Tibial artery (tissue), 4 donors: ENCODE results near the gene BAHCC1.

Experiments used
- DNase-seq, 2 donors: peaks; one replicate each; pipeline ENCODE4 v3.0.0-alpha.2; 2019
- H3K27ac ChIP-seq, 2 donors: fragments of 200-600 bp; sonication (generic) in 1 of 2; 1 replicate in 1 of 2; 2 replicates in 1 of 2; pipeline ENCODE4 v1.5.1; 2018 to 2019; ENCODE audit warnings: mild to moderate bottlenecking in 1 of 2
- H3K27me3 ChIP-seq, 2 donors: fragments of 200-600 bp; sonication (generic) in 1 of 2; one replicate each; pipeline versions ENCODE4 v1.5.1 to v1.6.0; 2016 to 2019
- H3K36me3 ChIP-seq, 3 donors: fragments of 200-600 bp; sonication (generic) in 2 of 3; one replicate each; pipeline ENCODE4 v1.5.1; 2016 to 2019; ENCODE audit warnings: mild to moderate bottlenecking in 2 of 3
- H3K4me1 ChIP-seq, 4 donors: fragments of 200-600 bp; sonication (generic) in 2 of 4; 1 replicate in 3 of 4; 2 replicates in 1 of 4; pipeline ENCODE4 v1.5.1; 2016 to 2019
- H3K4me3 ChIP-seq, 2 donors: fragments of 200-600 bp; sonication (generic) in 1 of 2; 1 replicate in 1 of 2; 2 replicates in 1 of 2; pipeline ENCODE4 v1.5.1; 2018 to 2019; ENCODE audit warnings: mild to moderate bottlenecking in 2 of 2
- H3K9me3 ChIP-seq, 3 donors: fragments of 200-600 bp; sonication (generic) in 1 of 3; one replicate each; pipeline ENCODE4 v1.5.1; 2016 to 2019
- intact Hi-C: fragments of 100-400 bp; cut with DNase I; formaldehyde crosslinking; loops from one replicate; pipeline ENCODE4 v1.15.0; 2023; ENCODE audit warnings: low total_unique reads
- TF ChIP-seq, protein P1 (sequence below), 2 experiments: fragments of 200-600 bp in 1 of 2; fragments of 450-650 bp in 1 of 2; IDR thresholded peaks; one replicate each; pipeline ENCODE4 v1.5.1; 2017 to 2019; ENCODE audit warnings: antibody characterized with exemption in 2 of 2, mild to moderate bottlenecking in 1 of 2, moderate library complexity in 1 of 2

BAHCC1 gene

DNA sequence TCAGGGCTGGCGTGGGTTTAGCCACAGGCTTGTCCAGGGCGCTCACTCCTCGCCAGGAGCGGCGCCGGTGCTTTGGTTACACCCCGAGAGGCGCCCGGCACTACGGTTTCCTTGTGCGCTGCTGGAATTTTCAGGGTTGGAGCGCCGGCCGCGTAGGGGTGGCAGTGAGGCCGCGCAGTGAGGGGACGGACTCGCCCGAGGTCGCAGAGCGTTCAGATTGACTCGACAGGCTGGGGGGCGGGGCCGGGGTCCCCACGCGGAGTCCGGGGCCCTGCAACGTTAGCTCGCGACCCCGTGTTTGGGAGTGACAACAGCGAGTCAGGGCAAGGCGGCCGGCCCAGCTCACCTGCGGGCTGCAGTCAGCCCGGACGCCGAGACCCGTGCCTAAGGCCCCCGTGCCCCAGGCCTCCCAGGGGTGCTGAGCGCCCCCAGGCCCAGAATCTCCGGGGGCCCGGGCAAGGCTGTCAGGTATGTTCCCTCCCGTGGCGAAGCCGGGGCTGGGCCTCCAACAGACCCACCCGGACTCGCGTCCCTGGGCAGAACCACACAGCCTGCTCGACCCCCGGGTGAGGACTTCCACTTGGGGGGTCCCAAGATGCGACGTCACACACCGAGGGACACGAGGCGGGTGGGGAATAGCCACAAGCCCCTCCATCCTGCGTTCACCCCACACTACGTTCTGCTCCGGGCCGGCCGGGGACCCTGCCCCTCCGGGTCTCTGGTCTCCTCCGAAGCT, 118.7 kb downstream of the BAHCC1 start:
- peaks cover 33 to 36% (median 35%) of the 10 kb centered on the region in 3 donors for H3K36me3 ChIP-seq
- peaks cover 0 to 49% (median 29%) of the 10 kb centered on the region in 4 donors for H3K4me1 ChIP-seq
- TF ChIP-seq, protein P1, sequence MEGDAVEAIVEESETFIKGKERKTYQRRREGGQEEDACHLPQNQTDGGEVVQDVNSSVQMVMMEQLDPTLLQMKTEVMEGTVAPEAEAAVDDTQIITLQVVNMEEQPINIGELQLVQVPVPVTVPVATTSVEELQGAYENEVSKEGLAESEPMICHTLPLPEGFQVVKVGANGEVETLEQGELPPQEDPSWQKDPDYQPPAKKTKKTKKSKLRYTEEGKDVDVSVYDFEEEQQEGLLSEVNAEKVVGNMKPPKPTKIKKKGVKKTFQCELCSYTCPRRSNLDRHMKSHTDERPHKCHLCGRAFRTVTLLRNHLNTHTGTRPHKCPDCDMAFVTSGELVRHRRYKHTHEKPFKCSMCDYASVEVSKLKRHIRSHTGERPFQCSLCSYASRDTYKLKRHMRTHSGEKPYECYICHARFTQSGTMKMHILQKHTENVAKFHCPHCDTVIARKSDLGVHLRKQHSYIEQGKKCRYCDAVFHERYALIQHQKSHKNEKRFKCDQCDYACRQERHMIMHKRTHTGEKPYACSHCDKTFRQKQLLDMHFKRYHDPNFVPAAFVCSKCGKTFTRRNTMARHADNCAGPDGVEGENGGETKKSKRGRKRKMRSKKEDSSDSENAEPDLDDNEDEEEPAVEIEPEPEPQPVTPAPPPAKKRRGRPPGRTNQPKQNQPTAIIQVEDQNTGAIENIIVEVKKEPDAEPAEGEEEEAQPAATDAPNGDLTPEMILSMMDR (IDR thresholded peaks at IDR 0.05): no peak
- intact Hi-C loops: no loop called here
- H3K27me3 ChIP-seq: no peaks in the 10 kb centered on the region
- H3K9me3 ChIP-seq: no peaks in the 10 kb centered on the region
- DNase-seq: peak; percentile 67 to 86
- H3K4me3 ChIP-seq: peak overlapping the region; percentile 92 to 99
- H3K27ac ChIP-seq: peak overlapping the region; percentile 97 to 100

DNA sequence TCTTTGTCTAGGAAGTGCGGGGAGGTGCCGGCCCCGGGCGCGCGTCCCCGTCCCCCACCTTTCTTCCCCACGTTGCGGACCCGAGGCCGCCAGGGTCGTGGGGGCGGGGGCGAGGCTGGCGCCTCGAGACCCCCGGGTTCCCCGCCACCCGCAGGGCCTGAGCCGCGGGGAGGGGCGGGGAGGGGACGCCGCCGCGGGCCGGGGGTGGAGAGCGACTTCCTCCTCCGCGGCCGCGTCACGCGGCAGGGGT, 119.2 kb downstream of the BAHCC1 start:
- Histone ChIP-seq H3K27ac (peak overlapping the region; percentile 97 to 100), H3K36me3 (peaks cover 28 to 31% (median 30%) of the 10 kb centered on the region in 3 donors), H3K4me1 (peaks cover 0 to 49% (median 34%) of the 10 kb centered on the region in 4 donors), H3K4me3 (peak overlapping the region; percentile 92 to 99), H3K9me3 (no peaks in the 10 kb centered on the region), H3K27me3 (no peaks in the 10 kb centered on the region)
- TF ChIP-seq, protein P1 (IDR thresholded peaks at IDR 0.05): no peak
- DNase-seq: no peak
- intact Hi-C loops: no loop called here

- DNase-seq: peak; percentile 87 to 94
- H3K4me1 ChIP-seq: peaks cover 0 to 51% (median 39%) of the 10 kb centered on the region in 4 donors
- TF ChIP-seq, protein P1 (IDR thresholded peaks at IDR 0.05): no peak
- H3K27me3 ChIP-seq: no peaks in the 10 kb centered on the region
- H3K36me3 ChIP-seq: peaks cover 23 to 26% (median 25%) of the 10 kb centered on the region in 3 donors
- H3K9me3 ChIP-seq: no peaks in the 10 kb centered on the region
- peak overlapping the region; percentile 92 to 99 for H3K4me3 ChIP-seq
- H3K27ac ChIP-seq: peak overlapping the region; percentile 97 to 100
- intact Hi-C loops: loop anchor here (5.0 kb wide), 1 partner anchor 87 kb away; no protein-coding TSS in a partner anchor
These were observed 119.7 kb downstream of the BAHCC1 start for GRCh38 chr17:81514739-81515529.

- Histone ChIP-seq H3K27ac (peak overlapping the region; percentile 97 to 100), H3K36me3 (peaks cover 17 to 19% (median 18%) of the 10 kb centered on the region in 3 donors), H3K9me3 (no peaks in the 10 kb centered on the region), H3K4me1 (peaks cover 0 to 55% (median 41%) of the 10 kb centered on the region in 4 donors), H3K4me3 (peak overlapping the region; percentile 92 to 99), H3K27me3 (no peaks in the 10 kb centered on the region)
- TF ChIP-seq, protein P1 (IDR thresholded peaks at IDR 0.05): no peak
- DNase-seq: peak in 1 of 2 donors; percentile 73
- intact Hi-C loops: loop anchor here (2.0 to 5.0 kb wide), 2 partner anchors 55 to 87 kb away; no protein-coding TSS in a partner anchor
These were observed 120.3 kb downstream of the BAHCC1 start for GRCh38 chr17:81515530-81516041.
